Measurements from ENCODE around the gene VWF. TPM values are rescaled to one million over a fixed set of nuclear protein-coding genes. Genes with fewer than 3 reads are reported as not detected.
A peak's percentile ranks its signal among the peaks of the same experiment; 100 is the strongest.

The VWF gene
- total RNA-seq, 1 experiment from 2014 or later, result 0.05 TPM

DNA sequence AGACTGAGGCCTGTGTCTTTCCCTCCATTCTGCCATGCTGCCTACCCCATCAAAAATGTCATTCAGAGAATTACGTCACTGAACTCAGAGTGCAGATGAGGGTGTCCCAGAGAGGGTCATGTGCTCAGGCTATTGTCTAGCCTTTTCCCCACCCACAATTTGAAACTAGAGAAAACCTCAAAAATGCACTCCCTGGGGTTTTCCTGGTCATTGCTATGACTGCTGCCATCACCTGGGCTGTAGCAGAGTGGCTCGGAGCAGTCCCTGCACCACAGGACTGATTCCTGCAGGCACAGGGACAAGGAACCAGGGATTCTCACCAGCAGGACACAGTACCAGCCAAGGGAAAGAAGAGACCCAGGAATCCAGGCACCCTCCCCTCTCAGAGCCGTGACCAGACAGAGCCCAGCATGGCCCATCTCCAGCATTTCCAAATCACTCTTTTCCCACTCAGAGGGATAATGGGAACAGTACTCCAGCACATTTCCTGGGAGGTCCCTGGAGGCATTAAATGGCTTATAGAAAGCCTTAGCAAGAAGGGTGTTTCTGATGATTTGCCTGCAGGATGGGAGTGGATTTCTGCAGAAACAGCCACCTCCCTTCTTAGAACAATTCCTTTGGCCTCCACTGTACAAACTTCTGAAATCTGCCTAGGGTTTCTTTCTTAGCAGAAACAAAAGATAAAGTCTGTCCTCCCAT, 45.9 kb downstream of the VWF start:
- peak; percentile 85 for DNase-seq (ENCODE audit: low read depth)

DNA sequence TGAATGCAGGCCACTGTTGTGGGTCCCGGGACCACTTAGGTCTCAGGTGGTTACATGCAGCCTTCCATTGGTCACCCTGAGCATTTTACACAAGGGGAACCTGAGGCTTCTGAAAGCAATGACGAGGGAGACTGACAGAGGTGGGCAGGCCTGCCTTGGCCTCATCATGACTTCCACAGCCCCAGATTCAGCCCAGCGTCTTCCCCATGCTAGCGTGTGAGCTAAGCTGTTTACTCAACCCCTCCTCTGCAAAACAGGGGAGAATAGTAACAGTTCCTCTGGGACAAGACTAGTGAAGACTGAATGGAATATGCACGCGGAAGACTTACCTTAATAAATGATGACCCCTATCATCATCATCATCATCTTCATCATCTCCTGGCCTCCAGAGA, 46.8 kb downstream of the VWF start:
- no peak for DNase-seq (ENCODE audit: low read depth)

DNA sequence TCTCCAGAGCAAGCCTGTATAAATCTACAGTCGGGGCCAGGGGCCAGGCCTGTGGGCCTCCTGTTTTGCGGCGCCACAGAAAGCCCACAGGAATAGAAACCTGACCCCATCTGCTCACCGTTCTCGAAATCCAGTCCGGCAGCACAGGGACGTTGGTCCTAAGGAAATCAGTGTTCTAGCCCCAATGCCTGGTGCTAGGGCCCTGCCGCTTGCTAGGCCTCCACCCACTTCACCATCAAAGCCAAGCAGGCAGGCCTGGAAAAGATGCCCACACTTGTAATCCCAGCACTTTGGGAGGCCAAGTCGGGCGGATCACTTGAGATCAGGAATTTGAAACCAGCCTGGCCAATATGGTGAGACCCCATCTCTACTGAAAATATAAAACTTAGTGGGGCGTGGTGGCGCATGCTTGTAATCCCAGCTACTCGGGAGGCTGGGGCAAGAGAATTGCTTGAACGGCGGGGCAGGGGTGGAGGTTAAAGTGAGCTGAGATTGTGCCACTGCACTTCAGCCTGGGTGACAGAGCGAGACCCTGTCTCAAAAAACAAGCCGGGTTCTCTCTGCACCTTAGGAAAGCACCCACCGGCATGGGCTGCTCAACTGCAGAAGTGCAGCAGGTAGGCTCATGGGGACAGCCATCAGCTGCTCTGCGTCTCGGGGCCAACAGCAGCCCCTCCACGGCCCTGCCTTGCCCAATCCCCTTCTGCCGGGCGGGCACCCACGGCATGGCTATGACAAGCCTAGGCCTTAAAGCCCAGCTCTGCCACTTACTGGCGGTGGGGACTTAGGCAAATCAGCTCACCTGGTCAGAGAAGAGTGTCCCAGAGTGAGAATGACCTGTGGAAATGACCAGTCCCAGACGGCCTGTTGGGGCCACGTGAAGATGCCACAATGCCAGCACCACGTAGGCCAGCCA, 47.4 kb downstream of the VWF start:
- no peak for DNase-seq (ENCODE audit: low read depth)

DNA sequence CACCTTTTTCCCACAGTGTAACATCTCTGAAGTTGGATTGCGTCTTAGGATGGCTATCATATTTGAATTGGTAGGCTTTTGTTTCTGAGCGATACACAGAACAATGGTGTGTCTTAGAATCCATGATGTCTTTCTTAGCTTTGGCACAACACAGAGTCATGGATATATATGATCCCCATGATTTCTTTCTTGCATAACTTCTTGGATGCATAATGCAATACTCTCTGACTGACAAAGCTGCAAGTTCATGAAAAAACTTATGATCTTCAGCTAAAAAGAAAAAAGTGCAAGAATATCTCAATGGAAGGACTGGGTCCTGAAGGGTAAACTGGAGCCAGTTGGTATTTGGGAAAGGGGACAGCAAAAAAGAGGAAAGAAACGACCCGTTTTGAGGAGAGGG, 48.1 kb downstream of the VWF start:
- DNase-seq (ENCODE audit: low read depth), result no peak

DNA sequence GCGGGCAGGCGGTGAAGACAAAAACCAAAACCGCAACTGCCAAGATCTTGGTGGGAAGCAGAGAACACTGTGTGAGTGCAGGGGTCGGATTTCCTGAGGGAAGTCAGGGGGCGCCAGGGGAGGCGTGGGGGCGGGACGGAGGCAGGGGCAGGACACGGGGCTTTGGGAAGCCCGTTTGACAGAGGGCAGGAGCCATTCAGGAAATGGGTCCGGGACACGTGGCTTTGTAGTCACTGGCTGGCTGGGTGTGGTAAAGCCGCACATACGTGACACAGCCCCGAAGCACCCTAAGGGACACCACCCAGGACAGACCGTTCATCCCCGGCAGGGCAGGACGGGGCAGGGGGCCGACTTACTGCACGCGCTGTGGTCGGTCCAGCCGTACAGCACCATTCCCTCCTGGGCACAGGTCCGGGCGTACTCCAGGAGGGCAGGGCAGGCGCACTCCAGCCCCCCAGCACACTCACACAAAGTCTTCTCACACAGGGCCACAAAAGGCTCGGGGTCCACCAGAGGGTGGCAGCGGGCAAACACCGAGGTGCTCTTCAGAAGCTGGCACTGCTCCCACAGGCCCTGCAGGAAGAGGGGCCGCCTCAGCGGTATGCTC, 49.4 kb downstream of the VWF start:
- peak; percentile 46 for DNase-seq (ENCODE audit: low read depth)

DNA sequence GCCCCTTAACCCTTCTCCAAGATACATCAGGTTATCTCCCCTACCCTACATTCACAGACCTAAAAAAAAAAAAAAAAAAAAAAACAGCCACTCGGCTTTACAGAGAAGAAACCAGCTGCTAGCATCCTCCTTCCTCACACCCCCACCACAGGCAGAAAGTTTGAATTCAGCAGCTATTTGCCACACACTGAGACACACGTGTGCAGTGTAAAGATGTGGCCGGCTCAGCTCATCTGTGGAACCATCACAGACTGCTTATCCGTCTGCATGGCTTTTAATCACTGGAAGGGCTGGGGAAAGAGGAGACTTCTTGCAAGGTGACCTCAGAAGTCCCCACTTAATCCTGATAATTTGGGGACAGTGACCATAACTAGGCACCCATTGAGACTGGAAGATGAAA, 50.0 kb downstream of the VWF start:
- DNase-seq (ENCODE audit: low read depth), result no peak

DNA sequence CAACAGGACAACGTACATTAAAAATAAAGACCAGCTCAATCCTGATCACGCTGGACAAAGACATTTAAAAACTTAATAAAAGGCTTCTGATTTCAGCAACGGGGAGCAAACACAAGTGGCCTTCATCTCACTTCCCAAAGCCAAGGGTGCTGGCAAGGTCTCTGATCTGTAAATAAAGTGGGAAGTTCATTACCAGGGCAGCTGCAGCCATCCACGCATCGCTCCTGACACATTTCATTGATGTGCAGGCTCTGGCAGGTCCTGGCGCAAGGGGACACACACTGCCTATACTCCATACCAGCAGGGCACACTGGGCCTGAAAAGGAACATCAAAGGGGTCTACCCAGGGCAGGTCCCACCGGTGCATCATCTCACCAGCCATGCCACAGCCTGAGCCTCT, 51.0 kb downstream of the VWF start:
- DNase-seq (ENCODE audit: low read depth), result no peak

DNA sequence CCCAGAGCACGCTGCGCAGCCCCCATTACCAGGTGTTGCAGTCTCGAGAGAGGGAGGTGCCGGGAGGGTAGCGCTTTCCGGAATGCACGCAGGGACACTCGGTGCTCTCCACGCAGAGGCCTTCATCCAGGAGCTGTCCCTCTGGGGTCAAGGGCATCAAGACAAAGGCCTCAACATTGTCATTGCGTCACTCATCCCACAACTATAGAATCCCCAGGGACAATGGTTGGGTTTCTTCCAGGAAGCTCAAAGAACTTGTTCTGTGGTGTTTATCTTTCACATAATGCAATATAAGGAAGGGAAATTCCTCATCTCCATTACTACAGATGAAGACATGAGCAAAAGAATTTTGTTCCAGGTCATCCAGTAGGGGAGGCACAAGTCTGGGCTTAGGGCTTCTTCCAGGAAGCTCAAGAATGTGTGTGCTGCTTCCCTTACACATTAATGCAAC, 52.1 kb downstream of the VWF start:
- DNase-seq (ENCODE audit: low read depth), result peak; percentile 42

DNA sequence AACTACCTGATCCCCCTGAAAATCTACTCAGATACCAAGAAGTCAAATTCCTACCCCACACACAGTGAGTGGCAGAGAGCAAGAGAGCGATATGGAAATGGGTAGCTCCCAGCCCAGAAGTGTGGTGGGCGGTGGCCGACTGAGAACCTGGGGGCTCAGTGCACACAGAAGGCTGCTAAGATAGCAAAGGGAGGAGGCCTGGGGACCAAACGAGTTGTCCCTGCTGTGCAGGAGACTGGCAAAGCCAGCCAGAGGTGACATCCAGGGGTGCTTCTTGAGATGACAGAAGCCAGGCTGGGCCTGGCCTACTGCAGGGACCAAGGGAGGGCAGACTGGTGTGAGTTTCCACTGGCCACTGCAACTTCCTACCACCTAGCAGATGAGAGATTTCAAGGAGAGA, 52.9 kb downstream of the VWF start:
- no peak for DNase-seq (ENCODE audit: low read depth)

DNA sequence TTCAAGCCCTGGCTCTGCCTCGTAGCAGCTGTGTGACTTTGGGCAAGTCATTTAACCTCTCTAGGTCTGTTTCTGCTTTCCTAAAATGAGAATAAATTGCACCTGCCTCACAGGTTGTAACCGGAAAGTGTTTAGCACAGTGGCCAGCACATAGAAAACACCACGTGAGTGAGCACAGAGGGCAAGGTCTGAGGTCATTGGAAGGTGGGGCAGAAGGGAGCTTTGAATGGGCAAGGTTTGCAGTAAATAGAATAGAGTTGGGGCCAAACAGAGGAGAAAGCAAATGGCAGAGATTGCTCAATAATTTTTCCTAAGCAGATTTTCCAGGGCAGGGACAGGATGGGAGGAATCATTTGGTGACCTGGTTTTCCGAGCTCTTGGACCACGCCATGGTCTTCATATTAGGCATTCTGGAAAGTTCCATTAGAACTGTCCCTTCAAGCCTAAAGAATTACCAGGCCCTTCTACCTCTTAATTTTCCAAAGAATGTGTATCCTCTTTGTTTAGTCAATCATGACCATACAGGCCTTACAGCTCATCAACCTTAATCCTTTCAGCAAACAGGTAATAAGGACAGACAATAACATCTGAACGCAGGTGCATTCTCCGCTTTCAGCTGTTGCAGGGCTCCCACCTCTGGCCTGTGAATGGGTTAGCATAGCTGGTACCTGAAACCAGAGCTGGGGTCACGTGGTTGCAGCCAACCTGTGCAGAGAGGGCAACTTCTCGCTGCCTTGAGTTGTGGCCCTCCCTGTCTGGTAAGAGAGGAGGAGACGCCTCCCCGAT, 53.8 kb downstream of the VWF start:
- DNase-seq (ENCODE audit: low read depth), result no peak

DNA sequence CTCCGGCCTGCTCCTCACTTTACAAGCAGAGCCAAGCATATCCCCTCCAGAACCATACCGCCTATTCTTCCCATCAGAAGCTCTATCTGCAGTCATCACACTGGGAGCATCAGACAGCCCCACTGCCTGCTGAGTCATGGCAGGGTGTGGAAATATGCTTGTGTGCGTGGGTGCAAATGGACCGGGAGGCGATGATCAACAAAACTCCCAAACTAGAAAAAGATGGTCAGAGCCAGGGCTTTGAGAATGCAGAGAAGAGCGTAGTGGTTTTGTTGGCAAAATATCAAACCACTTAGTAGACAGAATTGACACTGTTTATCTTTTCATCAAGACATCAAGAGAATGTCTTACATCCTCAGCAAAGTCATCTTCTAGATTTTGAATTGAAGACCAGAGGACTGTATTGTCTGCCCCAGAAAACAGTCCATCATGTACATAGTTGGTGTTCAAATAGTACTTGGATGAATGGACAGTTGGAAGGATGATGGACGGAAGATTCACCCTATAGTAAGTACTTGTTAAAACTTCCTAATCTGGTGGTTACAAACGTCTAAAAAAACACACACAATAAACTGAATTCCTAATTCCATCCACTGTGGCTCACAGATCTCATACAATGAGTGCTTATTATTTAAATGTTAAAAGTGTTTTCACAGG, 54.9 kb downstream of the VWF start:
- DNase-seq (ENCODE audit: low read depth), result peak; percentile 82

DNA sequence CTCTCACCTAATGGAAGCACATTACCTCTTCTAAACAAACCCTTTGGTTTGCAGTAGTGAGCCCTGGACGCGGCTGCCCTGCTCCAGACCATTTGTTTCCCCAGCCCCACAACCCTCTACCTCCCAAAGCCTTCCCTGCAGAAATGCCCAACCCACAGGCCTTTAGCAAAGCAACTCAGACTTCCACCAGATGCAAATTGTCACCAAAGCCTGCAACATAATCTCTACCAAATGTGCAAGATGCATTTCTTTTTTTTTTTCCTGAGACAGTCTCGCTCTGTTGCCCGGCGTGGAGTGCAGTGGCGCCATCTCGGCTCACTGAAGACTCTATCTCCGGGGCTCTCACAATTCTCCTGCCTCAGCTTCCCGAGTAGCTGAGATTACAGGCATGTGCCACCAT, 56.2 kb downstream of the VWF start:
- DNase-seq (ENCODE audit: low read depth), result no peak

DNA sequence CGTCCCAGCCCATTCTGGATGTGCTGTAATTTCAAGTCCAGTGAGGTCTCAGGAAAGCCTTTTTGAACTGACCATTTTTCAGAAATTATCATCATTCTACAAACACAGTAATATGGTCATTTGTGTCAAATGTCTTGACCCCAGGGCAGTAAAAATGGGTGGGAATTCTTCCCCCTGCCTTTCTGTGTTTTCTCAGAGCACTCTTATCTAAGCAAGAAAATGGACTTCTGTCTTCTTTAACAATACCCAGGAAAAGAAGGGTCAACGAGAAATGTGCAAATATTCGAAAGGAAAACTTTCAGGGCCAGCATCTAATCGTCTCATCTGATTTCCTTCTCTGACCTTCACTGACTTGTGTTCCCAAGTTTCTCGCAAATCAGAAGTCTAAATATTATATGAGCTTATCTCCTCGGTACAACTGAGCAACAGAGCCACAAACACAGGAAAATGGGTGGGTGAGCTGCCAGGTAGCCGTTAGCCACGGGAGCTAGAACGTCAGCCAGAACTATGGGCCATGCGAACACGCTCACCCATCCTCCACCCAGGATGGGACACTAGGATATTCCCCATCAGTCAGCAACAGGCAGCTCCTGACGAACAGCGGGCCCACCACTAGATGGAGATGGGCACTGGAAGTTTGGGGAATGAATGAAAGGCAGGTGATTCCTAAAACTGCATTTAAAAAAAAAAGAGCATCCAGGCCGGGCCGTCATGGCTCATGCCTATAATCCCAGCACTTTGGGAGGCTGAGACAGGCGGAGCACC, 57.1 kb downstream of the VWF start:
- peak; percentile 40 for DNase-seq (ENCODE audit: low read depth)

DNA sequence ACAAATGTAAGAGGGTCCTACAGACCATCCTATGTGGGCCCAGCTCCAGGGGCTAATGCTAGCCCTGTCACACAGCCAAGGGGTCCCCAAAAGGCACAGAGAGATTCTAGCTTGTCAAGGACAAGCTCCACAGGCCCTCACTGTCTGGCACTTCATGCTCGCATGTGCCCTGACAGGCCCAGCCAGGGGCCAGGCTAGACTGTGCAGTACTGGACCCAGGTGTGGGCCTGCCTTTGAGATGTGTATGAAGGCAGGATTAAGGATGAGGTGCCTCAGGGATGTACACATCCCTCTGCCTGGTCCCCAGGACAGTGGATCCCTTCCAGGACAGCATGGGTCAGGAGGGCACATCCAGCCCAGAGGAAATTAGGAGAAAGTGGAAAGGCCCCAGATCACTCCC, 57.8 kb downstream of the VWF start:
- no peak for DNase-seq (ENCODE audit: low read depth)

DNA sequence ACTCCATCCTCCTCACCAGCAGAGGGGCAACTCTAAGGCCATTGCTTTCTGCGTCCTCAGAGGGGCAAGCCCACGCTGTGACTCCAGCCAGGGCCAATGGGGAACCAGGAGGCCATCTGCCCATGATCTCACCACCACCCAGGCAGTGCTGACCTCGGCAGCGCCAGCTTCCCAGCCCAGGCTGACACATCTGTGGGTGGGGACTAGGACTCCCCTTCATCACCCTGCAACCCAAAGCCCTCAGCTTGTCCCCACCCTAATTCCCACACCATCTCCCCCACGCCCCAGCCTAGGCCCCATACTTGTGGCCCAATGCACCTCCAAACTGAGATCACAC, 58.6 kb downstream of the VWF start:
- no peak for DNase-seq (ENCODE audit: low read depth)

DNA sequence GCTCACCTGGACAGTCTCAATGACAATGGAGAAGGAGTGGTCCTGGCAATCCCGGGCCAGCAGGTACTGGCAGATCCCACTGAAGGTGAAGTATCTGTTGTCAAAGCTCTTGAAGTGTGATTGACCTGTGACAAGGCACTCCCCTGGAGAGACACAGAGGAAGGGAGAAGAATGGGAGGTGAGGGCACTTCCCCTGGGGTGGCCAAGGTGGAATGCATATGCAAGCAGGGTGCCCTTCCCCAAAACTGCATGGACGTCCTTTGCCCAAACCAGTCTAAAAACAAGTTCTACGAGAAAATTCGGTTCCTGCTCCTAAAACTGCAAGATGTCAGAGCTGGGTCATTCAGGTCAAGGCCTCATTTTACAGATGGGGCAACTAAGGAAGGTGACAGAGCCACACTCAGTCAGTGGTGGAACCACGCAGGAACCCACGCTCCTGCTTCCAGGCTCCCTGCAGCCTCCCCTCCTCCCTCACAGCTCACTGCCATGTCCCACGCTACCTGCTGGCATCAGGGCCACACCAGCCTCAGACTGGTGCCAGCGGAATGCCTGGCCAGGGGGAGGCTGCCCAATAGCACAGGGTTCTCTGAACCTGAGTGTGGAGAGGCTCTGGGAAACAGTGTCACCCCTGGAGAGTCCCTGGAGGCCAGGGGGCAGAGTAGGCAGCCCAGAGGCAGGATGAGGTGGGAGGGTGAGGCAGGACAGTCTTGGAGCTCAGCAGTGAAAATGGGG, 59.2 kb downstream of the VWF start:
- no peak for DNase-seq (ENCODE audit: low read depth)

DNA sequence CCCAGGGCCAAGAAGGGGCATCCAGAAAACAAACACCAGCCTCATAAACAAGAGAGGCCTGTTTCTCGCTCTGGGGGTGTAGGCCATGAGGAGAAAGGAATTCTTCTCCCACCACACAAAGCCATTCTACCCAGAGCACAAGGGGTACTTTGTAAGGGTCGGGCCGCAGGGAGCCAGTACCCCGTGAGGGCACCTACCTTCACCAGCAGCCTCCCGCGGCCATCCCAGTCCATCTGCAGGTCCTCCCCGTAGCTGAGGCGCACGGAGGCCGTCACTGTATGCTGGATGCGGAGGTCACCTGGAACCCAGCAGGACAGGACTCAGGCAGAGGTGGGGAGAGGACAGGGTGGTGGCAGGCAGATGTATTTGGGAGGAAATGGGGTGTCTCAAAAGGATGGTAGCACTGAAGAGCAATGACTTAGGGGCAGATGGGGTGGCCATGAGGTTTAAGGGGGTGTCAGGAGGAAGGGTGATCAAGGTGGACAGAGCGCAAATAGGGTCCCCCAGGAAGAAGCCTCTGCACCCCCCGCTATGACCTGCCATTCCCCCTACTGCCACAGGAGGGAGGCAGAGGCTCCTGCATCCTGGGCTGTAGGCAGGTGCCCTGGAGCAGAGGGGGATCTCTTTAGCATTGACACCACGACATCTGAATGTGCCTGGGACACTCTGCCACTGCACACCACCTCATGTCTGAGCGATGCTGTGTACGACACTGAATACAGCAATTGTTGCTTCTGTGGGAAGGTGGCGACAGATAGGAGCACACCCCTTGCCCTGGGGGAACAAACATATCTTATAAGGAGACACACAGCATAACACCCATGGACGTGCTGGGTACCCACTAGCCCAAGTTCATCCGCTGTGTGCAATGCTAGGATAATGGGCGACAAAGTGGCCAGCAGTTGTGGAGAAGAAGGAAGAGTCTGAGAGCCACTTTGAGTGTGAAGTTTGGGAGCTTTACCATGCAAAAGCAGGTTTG, 61.4 kb downstream of the VWF start:
- DNase-seq (ENCODE audit: low read depth), result peak; percentile 47

DNA sequence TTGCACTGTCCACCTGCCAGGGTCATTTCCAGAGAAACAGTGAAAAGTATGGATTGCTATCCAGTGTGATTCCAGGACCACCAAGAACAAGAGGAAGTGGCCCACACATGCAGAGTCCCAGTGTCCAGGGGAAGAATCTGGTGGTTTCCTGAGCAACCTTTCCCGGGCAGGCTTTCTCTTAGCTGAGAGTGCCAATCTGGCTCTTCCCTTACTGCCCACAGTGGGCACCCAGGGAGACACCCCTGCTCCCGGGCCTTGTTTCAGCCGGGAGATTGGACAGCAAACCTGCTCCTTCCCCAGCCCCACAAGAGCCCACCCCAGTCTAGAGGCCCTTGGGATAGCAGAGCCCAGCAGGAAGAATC, 62.1 kb downstream of the VWF start:
- DNase-seq (ENCODE audit: low read depth), result no peak

DNA sequence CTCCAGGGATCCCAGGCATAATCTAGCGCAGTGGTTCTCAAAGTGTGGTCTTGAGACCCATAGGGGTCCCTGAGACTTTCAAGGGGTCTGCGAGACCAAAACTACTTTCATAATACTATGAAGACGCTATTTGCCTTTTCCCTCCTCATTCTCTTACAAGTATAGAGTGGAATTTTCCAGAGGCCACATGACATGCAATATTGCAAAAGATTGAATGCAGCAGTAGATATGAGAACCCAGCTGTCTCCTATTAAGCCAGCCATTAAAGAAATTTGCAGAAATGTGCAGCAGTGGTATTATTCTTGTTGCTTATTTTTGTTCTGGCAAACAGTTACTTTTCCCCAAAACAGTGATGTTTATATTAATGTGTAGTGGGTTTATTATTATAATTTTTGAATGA, 62.8 kb downstream of the VWF start:
- no peak for DNase-seq (ENCODE audit: low read depth)
